PC-3 (cell line): ENCODE results near the gene ACSS3.

ENCODE experiments used
- CTCF ChIP-seq: fragments of 300-600 bp; sonication (generic); conservative IDR thresholded peaks from 2 replicates; pipeline ENCODE4 v1.5.1; 2017; ENCODE audit warnings: antibody characterized with exemption, low read depth, mild to moderate bottlenecking, low read length
- EZH2 ChIP-seq: fragments of 300-600 bp; sonication (generic); IDR thresholded peaks from one replicate; pipeline ENCODE4 v1.6.1; 2017; ENCODE audit warnings: antibody characterized with exemption, mild to moderate bottlenecking, low read length; ENCODE audit not compliant: unreplicated experiment
- EZH2phosphoT487 ChIP-seq: fragments of 300-600 bp; sonication (generic); IDR thresholded peaks from 2 replicates; pipeline ENCODE4 v1.6.1; 2018; ENCODE audit warnings: mild to moderate bottlenecking, antibody characterized with exemption, low read length, borderline replicate concordance

DNA sequence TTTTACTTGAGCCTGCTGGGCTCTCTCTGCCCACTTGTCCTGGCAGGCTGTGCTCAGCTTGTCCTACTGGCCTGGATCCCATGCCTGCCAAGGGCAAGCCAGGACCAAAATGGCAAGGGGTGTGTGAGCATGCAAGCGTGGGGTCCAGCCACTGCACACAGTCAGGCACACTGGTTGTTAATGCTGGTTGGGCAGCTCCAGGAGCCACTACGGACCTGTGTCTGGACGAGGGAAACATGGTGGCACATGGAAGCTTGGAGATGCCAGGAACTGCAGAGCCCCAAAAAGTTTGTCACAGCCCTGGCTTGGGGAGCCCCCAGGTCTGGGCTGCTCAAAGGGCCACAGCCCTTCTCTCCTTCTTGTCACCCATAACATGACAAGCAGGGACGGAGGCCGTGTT lies 83.8 kb downstream of the ACSS3 start:
- no peak for TF ChIP-seq EZH2
- no peak for TF ChIP-seq CTCF
- TF ChIP-seq EZH2phosphoT487: no peak
